ENCODE results near the gene ECT2.

ECT2 gene

DNA sequence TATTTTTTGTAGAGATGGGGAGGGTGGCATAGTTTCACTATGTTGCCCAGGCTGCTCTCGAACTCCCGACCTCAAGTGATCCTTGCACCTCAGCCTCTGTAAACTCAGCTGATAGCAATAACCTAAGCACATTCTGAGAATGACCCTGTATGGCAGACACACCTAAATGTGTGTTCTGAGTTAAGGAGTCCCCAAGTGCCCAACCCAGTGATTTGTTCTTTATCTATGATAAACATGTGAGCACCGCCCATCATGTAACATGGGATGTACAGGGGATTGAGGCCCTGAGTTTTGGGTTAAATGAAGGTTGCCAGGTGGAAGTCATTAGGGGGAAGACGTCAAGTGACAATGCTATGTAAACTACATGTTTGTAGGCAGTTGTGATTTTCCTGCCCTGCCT lies 45.4 kb upstream of the ECT2 start:
- no peak overlapping the region for H3K4me3 ChIP-seq (ENCODE audit: low read depth, low read length)
- DNase-seq (ENCODE audit: low read depth, low spot score), result no peak
- no peak for TF ChIP-seq CTCF (IDR thresholded peaks at IDR 0.05; ENCODE audit: insufficient read depth, low read length, missing control alignments)
- CTCF ChIA-PET, result interaction anchor here (1.2 kb wide), 1 partner anchor 13 kb away, joined by 4 read pairs; no protein-coding TSS in a partner anchor
- POLR2A ChIA-PET, result no interaction called here

DNA sequence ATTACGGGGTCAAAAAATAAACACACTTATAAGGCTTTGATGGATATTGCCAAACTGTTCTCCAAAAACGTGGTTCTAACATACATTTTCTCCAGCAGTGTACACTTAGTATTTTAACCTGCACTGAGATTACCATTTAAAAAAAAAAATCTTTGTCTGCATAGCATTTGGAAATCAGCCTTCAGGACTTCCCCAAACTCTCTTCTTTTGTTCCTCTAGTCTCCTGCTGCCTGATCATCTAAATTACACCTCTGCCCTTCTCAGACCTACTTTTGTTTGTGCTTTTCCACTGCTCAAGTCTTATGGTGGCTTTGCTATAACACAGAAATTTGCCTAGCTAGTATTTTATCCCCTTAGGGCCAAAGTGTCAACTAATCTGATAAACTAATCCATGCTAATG lies 43.5 kb upstream of the ECT2 start:
- no peak overlapping the region for H3K4me3 ChIP-seq (ENCODE audit: low read depth, low read length)
- TF ChIP-seq CTCF (IDR thresholded peaks at IDR 0.05; ENCODE audit: insufficient read depth, low read length, missing control alignments), result no peak
- no peak for DNase-seq (ENCODE audit: low read depth, low spot score)
- CTCF ChIA-PET, result interaction anchor here (2.7 kb wide), 1 partner anchor 34 kb away, joined by 11 read pairs; no protein-coding TSS in a partner anchor
- POLR2A ChIA-PET, result no interaction called here

GRCh38 chr3:172707967-172708366 lies 42.6 kb upstream of the ECT2 start:
- ChIA-PET POLR2A (no interaction called here), CTCF (interaction anchor here (2.7 kb wide), 1 partner anchor 35 kb away, joined by 11 read pairs; no protein-coding TSS in a partner anchor)
- no peak overlapping the region for H3K4me3 ChIP-seq (ENCODE audit: low read depth, low read length)
- DNase-seq (ENCODE audit: low read depth, low spot score), result no peak
- TF ChIP-seq CTCF (IDR thresholded peaks at IDR 0.05; ENCODE audit: insufficient read depth, low read length, missing control alignments), result no peak

- ChIA-PET POLR2A (interaction anchor here (2.3 kb wide), 1 partner anchor 40 kb away, joined by 14 read pairs; the partner anchor contains the start of gene ECT2), CTCF (interaction anchor here (1.0 to 2.7 kb wide), 5 partner anchors 9 to 41 kb away, joined by 3 to 11 read pairs (median 10); partner anchors contain the start of gene ECT2)
- no peak for TF ChIP-seq CTCF (IDR thresholded peaks at IDR 0.05; ENCODE audit: insufficient read depth, low read length, missing control alignments)
- no peak for DNase-seq (ENCODE audit: low read depth, low spot score)
- H3K4me3 ChIP-seq (ENCODE audit: low read depth, low read length), result peak overlapping the region; percentile 19
These were observed 41.4 kb upstream of the ECT2 start for GRCh38 chr3:172708921-172709773.

GRCh38 chr3:172709774-172710663 lies 40.5 kb upstream of the ECT2 start:
- H3K4me3 ChIP-seq (ENCODE audit: low read depth, low read length), result peak overlapping the region; percentile 94
- no peak for DNase-seq (ENCODE audit: low read depth, low spot score)
- TF ChIP-seq CTCF (IDR thresholded peaks at IDR 0.05; ENCODE audit: insufficient read depth, low read length, missing control alignments), result no peak
- POLR2A ChIA-PET, result interaction anchor here (0.8 to 2.3 kb wide), 2 partner anchors 40 to 78 kb away, joined by 3 to 14 read pairs; partner anchors contain the start of gene ECT2
- CTCF ChIA-PET, result interaction anchor here (0.6 to 2.5 kb wide), 11 partner anchors 10 to 80 kb away, joined by 3 to 10 read pairs (median 3); partner anchors contain the start of gene ECT2
